DOHH2 (cell line): ENCODE measurements around the gene DOCK9.

Experiments
- H3F3A ChIP-seq: fragments of 200-600 bp; sonication (generic), shearing (Covaris generic); 2 replicates; pipeline ENCODE4 v1.6.0; 2016; ENCODE audit warnings: antibody characterized with exemption, mild to moderate bottlenecking; ENCODE audit not compliant: control insufficient read depth, insufficient read depth
- H3K27ac ChIP-seq: fragments of 200-600 bp; sonication (generic); 2 replicates; pipeline ENCODE4 v1.5.1; 2014; ENCODE audit warnings: low read depth, mild to moderate bottlenecking, low read length, moderate library complexity
- H3K27me3 ChIP-seq: fragments of 200-600 bp; sonication (generic); 2 replicates; pipeline ENCODE4 v1.6.1; 2014; ENCODE audit warnings: mild to moderate bottlenecking, low read length, mixed read lengths; ENCODE audit not compliant: control insufficient read depth
- H3K36me3 ChIP-seq: fragments of 200-600 bp; sonication (generic); 2 replicates; pipeline ENCODE4 v1.6.1; 2014; ENCODE audit warnings: mild to moderate bottlenecking, low read length, moderate library complexity, mixed read lengths; ENCODE audit not compliant: control insufficient read depth
- H3K4me1 ChIP-seq: fragments of 200-600 bp; sonication (generic); 2 replicates; pipeline ENCODE4 v1.6.1; 2014; ENCODE audit warnings: mild to moderate bottlenecking, low read length, mixed read lengths; ENCODE audit not compliant: control insufficient read depth
- H3K4me2 ChIP-seq: fragments of 200-600 bp; sonication (generic); 2 replicates; pipeline ENCODE4 v1.6.0; 2014; ENCODE audit warnings: mild to moderate bottlenecking, low read length, moderate library complexity
- H3K4me3 ChIP-seq: fragments of 200-600 bp; sonication (generic); 2 replicates; pipeline ENCODE4 v1.5.1; 2014; ENCODE audit warnings: mild to moderate bottlenecking, low read length, mixed read lengths
- H3K79me2 ChIP-seq: fragments of 200-600 bp; sonication (generic); 2 replicates; pipeline ENCODE4 v1.6.1; 2014; ENCODE audit warnings: mild to moderate bottlenecking, low read length, mixed read lengths; ENCODE audit not compliant: control insufficient read depth
- H3K9me2 ChIP-seq: fragments of 200-600 bp; sonication (generic); replicated peaks from 2 replicates; pipeline ENCODE4 v1.6.1; 2014; ENCODE audit warnings: mild to moderate bottlenecking, low read length, mixed read lengths; ENCODE audit not compliant: control insufficient read depth
- H3K9me3 ChIP-seq: fragments of 200-600 bp; sonication (generic); 2 replicates; pipeline ENCODE4 v1.6.1; 2014; ENCODE audit warnings: antibody characterized with exemption, low read length, mixed read lengths; ENCODE audit not compliant: control insufficient read depth, insufficient read depth
- H4K20me1 ChIP-seq: fragments of 200-600 bp; sonication (generic); 2 replicates; pipeline ENCODE4 v1.6.0; 2014; ENCODE audit warnings: low read depth, mild to moderate bottlenecking, antibody characterized with exemption, low read length, moderate library complexity; ENCODE audit not compliant: control insufficient read depth, insufficient read depth
- EZH2phosphoT487 ChIP-seq: fragments of 200-600 bp; sonication (generic); IDR thresholded peaks from 2 replicates; pipeline ENCODE4 v1.6.1; 2017; ENCODE audit warnings: borderline replicate concordance, mild to moderate bottlenecking, antibody characterized with exemption, low read length, moderate library complexity, mixed read lengths
- TF ChIP-seq, protein P1 (sequence below): fragments of 200-600 bp; sonication (generic); IDR thresholded peaks from one replicate; pipeline ENCODE4 v1.5.1; 2014; ENCODE audit warnings: antibody characterized with exemption, mild to moderate bottlenecking, low read depth, low read length; ENCODE audit not compliant: poor library complexity, severe bottlenecking

DOCK9 gene

DNA sequence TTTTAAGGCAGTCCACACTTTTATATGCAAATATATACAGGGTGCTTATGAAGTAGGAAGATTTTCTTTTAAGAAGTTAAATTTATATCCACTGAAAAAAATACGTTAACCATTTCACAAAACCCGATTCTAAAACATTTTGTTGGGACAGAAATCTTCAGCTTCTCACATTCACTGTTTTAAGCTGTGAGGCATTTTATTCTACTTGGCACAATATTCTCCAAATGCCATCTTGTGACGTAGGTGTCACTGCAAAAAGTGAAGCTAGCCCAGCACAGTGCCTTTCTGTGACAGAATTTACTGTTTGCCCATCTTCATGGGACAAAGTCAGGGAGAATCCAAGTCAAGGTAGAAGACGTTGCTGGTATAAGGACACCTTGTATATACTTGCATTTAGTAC is 130.9 kb downstream of the DOCK9 start:
- Histone ChIP-seq H3K4me1 (no peaks in the 10 kb centered on the region), H4K20me1 (no peaks in the 10 kb centered on the region), H3K27me3 (no peaks in the 10 kb centered on the region), H3K9me3 (no peaks in the 10 kb centered on the region), H3K27ac (no peak overlapping the region), H3K9me2 (no peaks in the 10 kb centered on the region), H3K4me3 (no peak overlapping the region), H3F3A (no peaks in the 10 kb centered on the region), H3K79me2 (no peaks in the 10 kb centered on the region), H3K4me2 (no peak overlapping the region), H3K36me3 (no peaks in the 10 kb centered on the region)
- TF ChIP-seq EZH2phosphoT487: no peak

GRCh38 chr13:98846521-98846920 is 131.3 kb downstream of the DOCK9 start:
- H3K9me3 ChIP-seq: no peaks in the 10 kb centered on the region
- H3K79me2 ChIP-seq: no peaks in the 10 kb centered on the region
- no peaks in the 10 kb centered on the region for H3K4me1 ChIP-seq
- no peaks in the 10 kb centered on the region for H3K27me3 ChIP-seq
- H3K36me3 ChIP-seq: no peaks in the 10 kb centered on the region
- TF ChIP-seq, protein P1, sequence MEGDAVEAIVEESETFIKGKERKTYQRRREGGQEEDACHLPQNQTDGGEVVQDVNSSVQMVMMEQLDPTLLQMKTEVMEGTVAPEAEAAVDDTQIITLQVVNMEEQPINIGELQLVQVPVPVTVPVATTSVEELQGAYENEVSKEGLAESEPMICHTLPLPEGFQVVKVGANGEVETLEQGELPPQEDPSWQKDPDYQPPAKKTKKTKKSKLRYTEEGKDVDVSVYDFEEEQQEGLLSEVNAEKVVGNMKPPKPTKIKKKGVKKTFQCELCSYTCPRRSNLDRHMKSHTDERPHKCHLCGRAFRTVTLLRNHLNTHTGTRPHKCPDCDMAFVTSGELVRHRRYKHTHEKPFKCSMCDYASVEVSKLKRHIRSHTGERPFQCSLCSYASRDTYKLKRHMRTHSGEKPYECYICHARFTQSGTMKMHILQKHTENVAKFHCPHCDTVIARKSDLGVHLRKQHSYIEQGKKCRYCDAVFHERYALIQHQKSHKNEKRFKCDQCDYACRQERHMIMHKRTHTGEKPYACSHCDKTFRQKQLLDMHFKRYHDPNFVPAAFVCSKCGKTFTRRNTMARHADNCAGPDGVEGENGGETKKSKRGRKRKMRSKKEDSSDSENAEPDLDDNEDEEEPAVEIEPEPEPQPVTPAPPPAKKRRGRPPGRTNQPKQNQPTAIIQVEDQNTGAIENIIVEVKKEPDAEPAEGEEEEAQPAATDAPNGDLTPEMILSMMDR: no peak
- no peak for TF ChIP-seq EZH2phosphoT487
- H3K4me3 ChIP-seq: no peak overlapping the region
- no peaks in the 10 kb centered on the region for H4K20me1 ChIP-seq
- no peak overlapping the region for H3K27ac ChIP-seq
- H3F3A ChIP-seq: no peaks in the 10 kb centered on the region
- H3K9me2 ChIP-seq: no peaks in the 10 kb centered on the region
- no peak overlapping the region for H3K4me2 ChIP-seq

- Histone ChIP-seq H3K4me2 (no peak overlapping the region), H3K9me3 (no peaks in the 10 kb centered on the region), H3K4me1 (no peaks in the 10 kb centered on the region), H4K20me1 (no peaks in the 10 kb centered on the region), H3K27me3 (no peaks in the 10 kb centered on the region), H3K79me2 (no peaks in the 10 kb centered on the region), H3F3A (no peaks in the 10 kb centered on the region), H3K9me2 (no peaks in the 10 kb centered on the region), H3K4me3 (no peak overlapping the region), H3K36me3 (no peaks in the 10 kb centered on the region), H3K27ac (no peak overlapping the region)
- TF ChIP-seq EZH2phosphoT487: no peak
- TF ChIP-seq, protein P1: no peak
Observed at GRCh38 chr13:98845742-98846141, 132.1 kb downstream of the DOCK9 start.

DNA sequence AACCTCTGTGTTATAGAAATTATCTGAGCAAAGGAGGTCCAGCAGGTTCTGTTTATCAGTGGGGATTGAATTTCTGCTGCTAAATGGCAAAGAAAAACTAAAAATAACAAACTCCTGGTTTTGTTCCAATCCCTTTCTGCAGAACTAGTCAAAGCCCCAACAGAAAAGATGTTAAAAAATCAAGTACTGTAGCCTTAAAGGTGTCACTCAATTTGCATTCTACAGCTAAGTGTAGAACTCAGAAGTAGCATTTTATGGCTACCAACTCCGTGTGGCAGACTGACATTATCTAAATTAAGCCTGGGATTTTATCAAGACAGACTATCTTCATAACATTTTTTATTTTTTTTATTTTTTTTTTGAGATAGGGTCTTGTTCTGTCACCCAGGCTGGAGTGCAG is 133.8 kb downstream of the DOCK9 start:
- no peaks in the 10 kb centered on the region for H4K20me1 ChIP-seq
- no peaks in the 10 kb centered on the region for H3K9me3 ChIP-seq
- TF ChIP-seq, protein P1: no peak
- TF ChIP-seq EZH2phosphoT487: no peak
- H3K27ac ChIP-seq: no peak overlapping the region
- H3K36me3 ChIP-seq: no peaks in the 10 kb centered on the region
- no peaks in the 10 kb centered on the region for H3K27me3 ChIP-seq
- no peak overlapping the region for H3K4me2 ChIP-seq
- no peaks in the 10 kb centered on the region for H3K9me2 ChIP-seq
- H3F3A ChIP-seq: no peaks in the 10 kb centered on the region
- no peaks in the 10 kb centered on the region for H3K79me2 ChIP-seq
- no peaks in the 10 kb centered on the region for H3K4me1 ChIP-seq
- H3K4me3 ChIP-seq: no peak overlapping the region
